ENCODE results near the gene DDX43. TPM values are rescaled to one million over a fixed set of nuclear protein-coding genes. Genes with fewer than 3 reads are reported as not detected.
A peak's percentile ranks its signal among the peaks of the same experiment; 100 is the strongest.

The DDX43 gene
- total and polyA plus RNA-seq, 2 of the 4 experiments (the other 2 are of a cell fraction) = 0.07 TPM; not detected in 1

DNA sequence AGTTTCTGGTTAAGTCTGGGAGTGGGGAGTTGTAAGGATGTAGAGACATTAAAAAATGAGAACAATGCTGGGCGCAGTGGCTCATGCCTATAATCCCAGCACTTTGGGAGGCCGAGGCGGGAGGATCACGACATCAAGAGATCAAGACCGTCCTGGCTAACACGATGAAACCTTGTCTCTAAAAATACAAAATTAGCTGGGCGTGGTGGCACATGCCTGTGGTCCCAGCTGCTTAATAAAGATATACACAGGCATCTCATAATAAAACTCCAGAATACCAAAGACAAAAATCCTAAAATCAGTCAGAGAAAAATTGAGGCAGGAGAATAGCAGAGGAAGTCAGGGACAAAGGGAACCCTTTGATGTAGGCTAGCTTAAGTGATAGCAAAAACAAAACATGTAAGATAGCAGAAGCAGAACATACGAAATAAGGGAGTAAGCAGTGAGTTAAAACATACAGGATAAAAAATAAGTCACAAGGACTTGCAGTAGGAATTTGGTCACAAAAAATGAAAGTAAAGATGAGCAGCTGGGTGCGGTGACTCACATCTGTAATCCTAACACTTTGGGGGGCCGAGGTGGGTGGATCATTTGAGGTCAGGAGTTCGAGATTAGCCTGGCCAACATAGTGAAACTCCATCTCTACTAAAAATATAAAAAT is 23.6 kb downstream of the DDX43 start:
- H3K4me1 ChIP-seq (ENCODE audit: control insufficient read depth, insufficient read depth, low read length) = peaks cover 3% of the 10 kb centered on the region; the same call in 1 of the 2 replicates
- no peak overlapping the region for H3K56ac ChIP-seq (ENCODE audit: extremely low read depth, insufficient read depth, low read length)
- ChIA-PET POLR2A (ENCODE audit: unreplicated experiment) (no interaction called here), CTCF (no interaction called here)
- no peaks in the 10 kb centered on the region for H3K9me3 ChIP-seq (ENCODE audit: control insufficient read depth, insufficient read depth, low read length)
- 90% methylated on average over 5 of the region's 11 CpGs; no CpG with 5 or more reads in 1 of the 2 experiments for WGBS, 2 experiments (ENCODE audit: extremely low coverage in 2 of 2, insufficient read length in 1 of 2)
- no peak overlapping the region for H3K9ac ChIP-seq (ENCODE audit: low read depth, low read length)
- H3K27ac ChIP-seq (ENCODE audit: insufficient read depth, low read length) = no peak overlapping the region
- H3K23ac ChIP-seq (ENCODE audit: low read depth, low read length) = no peak overlapping the region
- H3K4me3 ChIP-seq (ENCODE audit: insufficient read depth, low read depth, low read length) = no peak overlapping the region
- no peaks in the 10 kb centered on the region for H3K9me1 ChIP-seq (ENCODE audit: insufficient read depth, low read length)
- peak overlapping the region; percentile 55; the same call in 1 of the 2 replicates for H3K14ac ChIP-seq (replicated peaks; ENCODE audit: low read depth, low read length)
- H3K27me3 ChIP-seq (ENCODE audit: control insufficient read depth, insufficient read depth, low read length) = no peaks in the 10 kb centered on the region
- DNase-seq = peak; percentile 58
- in situ Hi-C loops (cut with MboI; ENCODE audit: low sequenced_read_pairs) (no loop called here), dilution Hi-C loops (cut with HindIII; ENCODE audit: low sequenced_read_pairs, unreplicated experiment) (no loop called here), intact Hi-C loops (cut with micrococcal nuclease) (no loop called here)
- no peak overlapping the region for H2AK9ac ChIP-seq (replicated peaks; ENCODE audit: low read depth, low read length, poor library complexity)
- H3K4me2 ChIP-seq (ENCODE audit: low read depth, low read length) = no peak overlapping the region
- H3K4ac ChIP-seq (ENCODE audit: low read depth, low read length) = no peak overlapping the region
- no peak overlapping the region for H4K5ac ChIP-seq (ENCODE audit: low read depth, low read length)
- no peak overlapping the region for H2BK15ac ChIP-seq (ENCODE audit: low read depth, low read length)
- H2AFZ ChIP-seq (replicated peaks; ENCODE audit: low read length, poor library complexity) = no peak overlapping the region
- ATAC-seq (ENCODE audit: low read depth) = peak; percentile 75
- no peak overlapping the region for H2BK120ac ChIP-seq (ENCODE audit: low read depth, low read length)
- H4K91ac ChIP-seq (ENCODE audit: insufficient read depth, low read depth, low read length) = no peak overlapping the region
- peaks cover 5% of the 10 kb centered on the region; the same call in 1 of the 2 replicates for H3K36me3 ChIP-seq (ENCODE audit: control insufficient read depth, insufficient read depth, low read length)
- H4K20me1 ChIP-seq (ENCODE audit: insufficient read depth, low read length) = no peaks in the 10 kb centered on the region
- no peaks in the 10 kb centered on the region; a peak in 1 of 4 replicates for H3K79me1 ChIP-seq (ENCODE audit: low read depth in 1 of 2, low read length in 2 of 2)
- H2AK5ac ChIP-seq (ENCODE audit: low read depth, low read length) = no peak overlapping the region
- TF ChIP-seq USF2 (IDR thresholded peaks at IDR 0.05; ENCODE audit: low read depth, low read length) (no peak), BHLHE40 (IDR thresholded peaks at IDR 0.05; ENCODE audit: low read depth, low read length) (no peak), MAZ (IDR thresholded peaks at IDR 0.05; ENCODE audit: borderline replicate concordance, low read depth, low read length) (no peak), MXI1 (IDR thresholded peaks at IDR 0.05; ENCODE audit: borderline replicate concordance, low read depth, low read length) (no peak), POLR2A (IDR thresholded peaks at IDR 0.05; ENCODE audit: low read depth, low read length) (no peak), FOS (IDR thresholded peaks at IDR 0.05; ENCODE audit: low read depth, low read length) (no peak), CHD1 (IDR thresholded peaks at IDR 0.05; ENCODE audit: low read depth, low read length) (no peak), RFX5 (IDR thresholded peaks at IDR 0.05; ENCODE audit: low read depth, low read length) (no peak), MAFK (IDR thresholded peaks at IDR 0.05; ENCODE audit: low read depth, low read length) (no peak), RCOR1 (IDR thresholded peaks at IDR 0.05; ENCODE audit: insufficient replicate concordance, low read length) (no peak)
- no peak overlapping the region for H2BK20ac ChIP-seq (ENCODE audit: low read depth, low read length)
- BruUV-seq (replicated peaks) = no TSS peak
- H3K18ac ChIP-seq (ENCODE audit: low read depth, low read length) = no peak overlapping the region
- no peak overlapping the region for H2BK5ac ChIP-seq (ENCODE audit: low read depth, low read length, poor library complexity, severe bottlenecking)
- no peak overlapping the region for H4K8ac ChIP-seq (ENCODE audit: low read depth in 2 of 2, low read length in 2 of 2)

All from IMR-90 (cell line).